WTC11 (cell line): ENCODE data around the gene FRMD4A.

Experiments
- ATF3 ChIP-seq: sonication (generic); formaldehyde crosslinking; conservative IDR thresholded peaks from 2 replicates; pipeline ENCODE4 v1.8.1; 2022; ENCODE audit warnings: mild to moderate bottlenecking, missing genetic modification reagents
- CTCF ChIP-seq: fragments of 200-600 bp; IDR thresholded peaks from 2 replicates; pipeline ENCODE4 v1.8.0; 2022; ENCODE audit warnings: antibody characterized with exemption
- JUN ChIP-seq: sonication (generic); formaldehyde crosslinking; IDR thresholded peaks from 2 replicates; pipeline ENCODE4 v1.8.0; 2023; ENCODE audit warnings: mild to moderate bottlenecking, missing genetic modification reagents
- TEAD4 ChIP-seq: sonication (generic); formaldehyde crosslinking; IDR thresholded peaks from 2 replicates; pipeline ENCODE4 v1.8.0; 2022; ENCODE audit warnings: mild to moderate bottlenecking, missing genetic modification reagents

DNA sequence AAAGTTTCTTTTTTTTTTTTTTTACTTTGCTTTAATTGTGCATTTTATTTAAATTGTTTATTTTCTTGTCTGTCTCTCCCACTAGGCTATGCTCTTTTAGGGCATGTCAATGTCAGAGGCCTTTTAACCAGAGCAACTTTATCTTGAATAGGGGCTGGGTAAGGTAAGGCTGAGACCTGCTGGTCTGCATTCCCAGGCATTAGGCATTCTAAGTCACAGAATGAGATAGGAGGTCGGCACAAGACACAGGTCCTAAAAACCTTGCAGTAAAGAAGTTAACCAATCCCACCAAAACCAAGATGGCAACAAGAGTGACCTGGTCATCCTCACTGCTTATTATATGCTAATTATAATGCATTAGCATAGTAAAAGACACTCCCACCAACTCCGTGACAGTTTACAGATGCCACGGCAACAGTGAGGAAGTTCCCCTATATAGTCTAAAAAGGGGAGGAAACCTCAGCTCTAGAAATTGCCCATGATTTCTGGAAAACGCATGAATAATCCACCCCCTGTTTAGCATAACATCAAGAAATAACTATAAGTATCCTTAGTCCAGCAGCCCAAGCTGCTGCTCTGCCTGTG lies 47.0 kb upstream of the FRMD4A start:
- no peak for TF ChIP-seq CTCF
- no peak for TF ChIP-seq ATF3 (CRISPR knock-in tag)
- TF ChIP-seq JUN (CRISPR knock-in tag): no peak
- no peak for TF ChIP-seq TEAD4 (CRISPR knock-in tag)
